KG1 (cell line): Measurements from ENCODE around the gene GPR61.
A peak's percentile ranks its signal among the peaks of the same experiment; 100 is the strongest.

Source experiments
- DNase-seq: peaks from one replicate; lab custom pipeline; 2025; lab: John Stamatoyannopoulos, UW

Gene GPR61

DNA sequence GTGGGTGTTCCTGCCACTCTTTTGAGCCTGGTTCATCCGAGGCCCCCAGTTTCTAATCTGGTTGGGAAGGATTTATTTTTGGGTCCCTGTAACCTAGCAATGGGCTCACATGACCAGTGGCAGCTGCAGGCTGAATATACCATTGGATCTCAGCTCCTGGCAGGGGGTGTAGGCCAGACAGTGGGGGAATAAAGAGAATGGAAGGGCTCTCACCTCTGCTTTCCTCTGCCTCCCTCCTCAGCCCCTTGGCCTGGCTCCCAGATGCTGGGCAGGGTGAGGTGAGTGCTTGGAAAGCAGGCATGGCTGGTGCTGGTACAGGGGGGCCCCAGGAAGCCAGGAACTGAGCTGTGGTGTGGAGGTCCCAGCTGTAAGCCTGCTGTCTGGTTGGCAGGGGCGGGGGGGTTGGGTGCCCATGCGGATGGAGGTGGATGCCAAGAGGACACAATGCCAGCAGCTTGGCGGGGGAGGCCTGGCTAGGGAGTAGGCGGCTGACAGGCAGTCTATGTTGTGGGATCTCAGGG lies 3.6 kb upstream of the GPR61 start:
- no peak for DNase-seq

DNA sequence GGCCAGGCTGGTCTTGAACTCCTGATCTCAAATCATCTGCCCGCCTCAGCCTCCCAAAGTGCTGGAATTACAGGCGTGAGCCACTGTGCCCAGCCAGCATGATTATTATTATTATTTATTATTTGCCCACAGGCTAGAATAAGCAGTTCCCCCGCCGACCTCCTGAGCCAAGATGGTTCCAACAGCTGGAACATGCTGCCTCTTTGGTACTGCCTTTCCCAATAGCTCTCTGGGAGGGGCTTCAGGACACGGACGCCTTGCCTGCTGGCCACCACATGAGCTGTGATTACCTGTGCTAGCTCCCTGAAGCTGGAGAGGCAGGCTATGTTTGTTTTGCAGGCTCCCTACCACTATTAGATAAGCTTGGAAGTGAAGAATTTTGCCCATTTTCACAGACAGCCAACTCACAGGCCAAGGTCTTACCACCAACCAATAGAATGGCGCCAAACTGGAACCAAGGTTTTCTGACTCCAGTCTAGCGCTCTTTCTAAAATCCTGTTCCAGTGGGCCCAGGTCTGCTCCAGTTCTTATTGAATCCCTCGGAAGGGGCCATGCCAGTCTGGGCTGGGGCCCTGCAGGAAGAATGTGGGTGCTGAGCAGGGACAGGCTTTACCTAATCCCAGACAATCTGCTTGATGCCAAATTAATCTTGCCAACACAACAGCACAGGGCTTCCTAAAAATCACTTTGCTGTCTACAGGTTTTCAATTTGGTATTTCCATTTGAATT lies 2.1 kb upstream of the GPR61 start:
- DNase-seq, result no peak

DNA sequence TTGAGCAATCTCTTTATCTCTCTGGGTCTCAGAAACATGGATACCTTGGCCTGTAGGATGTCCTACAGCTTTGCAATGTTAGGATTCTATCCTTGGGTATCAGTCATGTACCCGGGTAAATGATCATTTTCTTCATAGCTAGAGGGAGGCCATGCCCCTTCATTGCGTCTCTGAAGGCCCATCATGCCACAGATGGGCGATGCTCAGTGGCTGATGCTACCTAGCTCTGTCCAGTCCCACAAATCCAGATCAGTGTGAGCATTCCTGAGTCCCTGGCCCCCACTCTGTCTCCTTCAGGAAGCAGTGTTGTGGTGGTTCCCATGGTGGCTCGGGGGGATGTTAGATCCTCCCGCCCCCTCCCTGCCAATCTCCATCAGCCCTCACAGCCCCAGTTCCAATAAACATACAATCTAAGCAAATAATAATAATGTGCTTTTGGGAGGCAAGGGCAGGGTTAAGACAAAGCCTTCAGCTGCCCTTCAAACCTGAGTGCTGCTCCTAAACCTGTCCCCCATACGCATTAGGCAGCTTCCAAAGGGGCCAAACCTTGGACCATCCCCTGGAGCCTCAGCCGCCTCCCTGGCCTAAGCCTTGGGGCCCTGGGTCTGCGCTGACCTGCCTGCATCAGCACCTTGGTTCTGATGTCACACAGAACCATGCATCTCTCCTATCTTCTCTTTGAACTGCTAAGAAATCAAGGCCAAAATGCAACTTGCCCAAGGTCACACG lies 681 bp upstream of the GPR61 start:
- no peak for DNase-seq

DNA sequence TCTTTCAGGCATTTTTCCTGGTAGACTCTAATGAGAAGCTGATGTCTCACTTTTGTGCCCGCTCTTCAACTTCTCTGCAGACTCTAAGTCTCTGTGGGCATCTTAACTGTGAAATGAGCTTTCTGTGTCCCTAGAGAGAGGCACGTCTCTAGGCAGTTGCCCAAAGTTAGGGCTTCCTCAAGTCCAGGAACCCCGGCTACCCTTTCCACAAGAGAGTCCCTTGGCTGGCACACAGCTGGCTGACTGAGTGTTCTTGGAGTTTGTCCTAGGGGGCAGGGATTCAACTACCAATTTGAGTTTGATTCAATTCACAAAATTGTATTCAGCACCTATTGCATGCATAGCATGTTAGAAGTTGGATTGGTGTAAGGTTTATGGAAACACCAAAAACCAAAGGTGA lies 1.4 kb downstream of the GPR61 start:
- no peak for DNase-seq

DNA sequence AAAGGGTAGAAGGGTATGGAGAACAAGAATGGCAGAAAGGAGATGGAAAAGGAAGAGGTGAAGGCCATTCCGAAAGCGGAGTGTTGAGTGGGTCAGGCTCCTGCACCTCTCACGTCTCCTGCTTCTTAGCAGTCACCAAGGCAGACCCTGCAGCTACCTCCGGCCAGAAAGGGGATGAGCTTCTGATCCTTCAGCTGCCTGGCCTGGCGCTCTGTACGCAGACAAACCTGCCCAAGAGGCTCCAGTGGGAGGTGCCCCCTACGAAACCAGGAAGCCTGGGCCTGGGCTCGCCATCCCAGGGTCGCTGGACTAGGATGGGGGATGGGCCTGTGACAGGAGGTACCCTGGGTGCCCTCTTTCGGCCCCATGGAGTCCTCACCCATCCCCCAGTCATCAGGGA lies 3.0 kb downstream of the GPR61 start:
- DNase-seq, result no peak

DNA sequence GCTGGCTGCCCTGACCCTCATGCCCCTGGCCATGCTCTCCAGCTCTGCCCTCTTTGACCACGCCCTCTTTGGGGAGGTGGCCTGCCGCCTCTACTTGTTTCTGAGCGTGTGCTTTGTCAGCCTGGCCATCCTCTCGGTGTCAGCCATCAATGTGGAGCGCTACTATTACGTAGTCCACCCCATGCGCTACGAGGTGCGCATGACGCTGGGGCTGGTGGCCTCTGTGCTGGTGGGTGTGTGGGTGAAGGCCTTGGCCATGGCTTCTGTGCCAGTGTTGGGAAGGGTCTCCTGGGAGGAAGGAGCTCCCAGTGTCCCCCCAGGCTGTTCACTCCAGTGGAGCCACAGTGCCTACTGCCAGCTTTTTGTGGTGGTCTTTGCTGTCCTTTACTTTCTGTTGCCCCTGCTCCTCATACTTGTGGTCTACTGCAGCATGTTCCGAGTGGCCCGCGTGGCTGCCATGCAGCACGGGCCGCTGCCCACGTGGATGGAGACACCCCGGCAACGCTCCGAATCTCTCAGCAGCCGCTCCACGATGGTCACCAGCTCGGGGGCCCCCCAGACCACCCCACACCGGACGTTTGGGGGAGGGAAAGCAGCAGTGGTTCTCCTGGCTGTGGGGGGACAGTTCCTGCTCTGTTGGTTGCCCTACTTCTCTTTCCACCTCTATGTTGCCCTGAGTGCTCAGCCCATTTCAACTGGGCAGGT lies 3.8 kb downstream of the GPR61 start:
- no peak for DNase-seq

DNA sequence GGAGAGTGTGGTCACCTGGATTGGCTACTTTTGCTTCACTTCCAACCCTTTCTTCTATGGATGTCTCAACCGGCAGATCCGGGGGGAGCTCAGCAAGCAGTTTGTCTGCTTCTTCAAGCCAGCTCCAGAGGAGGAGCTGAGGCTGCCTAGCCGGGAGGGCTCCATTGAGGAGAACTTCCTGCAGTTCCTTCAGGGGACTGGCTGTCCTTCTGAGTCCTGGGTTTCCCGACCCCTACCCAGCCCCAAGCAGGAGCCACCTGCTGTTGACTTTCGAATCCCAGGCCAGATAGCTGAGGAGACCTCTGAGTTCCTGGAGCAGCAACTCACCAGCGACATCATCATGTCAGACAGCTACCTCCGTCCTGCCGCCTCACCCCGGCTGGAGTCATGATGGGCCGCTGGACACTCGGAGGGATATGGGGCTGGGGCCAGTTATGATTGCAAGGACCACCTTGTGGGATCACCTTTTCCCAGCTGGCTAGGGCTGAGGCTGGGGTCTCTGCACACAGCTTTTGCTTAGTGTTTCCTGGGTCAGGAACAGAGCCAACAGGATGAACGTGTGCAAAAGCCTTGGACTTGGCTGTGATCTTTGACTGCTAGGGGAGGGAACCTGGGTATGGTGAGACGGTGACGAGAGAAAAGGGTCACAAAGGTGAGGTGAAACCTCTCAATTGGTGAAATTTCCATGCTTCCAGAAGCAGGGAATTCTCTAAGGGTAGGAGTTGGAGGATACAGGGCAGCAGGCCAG lies 4.5 kb downstream of the GPR61 start:
- DNase-seq, result no peak

DNA sequence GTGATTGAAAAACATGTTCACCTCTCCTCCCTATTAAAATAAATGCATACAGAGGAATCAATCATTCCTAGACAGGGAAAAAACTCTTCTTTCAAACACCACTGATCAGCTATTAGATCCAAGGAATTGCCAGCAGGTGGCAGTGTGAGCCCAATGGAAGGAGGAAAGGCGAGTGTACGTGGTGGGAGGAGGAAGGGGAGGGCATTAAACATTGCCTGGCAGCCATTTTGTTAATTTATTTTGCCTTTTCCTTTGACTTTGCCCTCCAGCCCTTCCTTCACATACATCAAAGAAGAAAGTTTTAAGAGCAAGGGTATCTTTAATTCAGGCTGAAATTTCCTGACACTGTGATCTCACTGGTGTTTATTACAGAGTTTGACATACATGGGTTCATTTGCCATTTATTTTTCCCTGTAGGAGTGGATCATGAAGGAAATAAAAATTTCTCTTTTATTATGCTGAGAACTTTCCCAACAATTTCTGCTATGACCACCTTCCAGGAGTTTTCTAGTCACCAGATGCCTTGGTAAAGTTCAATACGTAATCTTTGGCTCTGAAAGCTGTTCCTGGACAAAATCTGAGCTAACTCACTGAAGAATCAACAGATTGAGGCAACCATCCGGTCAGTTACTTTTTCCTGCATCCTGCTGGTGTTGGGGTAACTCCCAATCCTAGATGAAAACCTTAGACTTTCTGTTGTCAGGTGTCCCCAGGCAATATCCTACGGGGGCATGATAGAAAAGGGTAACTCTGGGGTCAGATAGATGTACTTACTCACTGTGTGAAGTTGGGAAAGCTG lies 6.8 kb downstream of the GPR61 start:
- peak; percentile 75 for DNase-seq

DNA sequence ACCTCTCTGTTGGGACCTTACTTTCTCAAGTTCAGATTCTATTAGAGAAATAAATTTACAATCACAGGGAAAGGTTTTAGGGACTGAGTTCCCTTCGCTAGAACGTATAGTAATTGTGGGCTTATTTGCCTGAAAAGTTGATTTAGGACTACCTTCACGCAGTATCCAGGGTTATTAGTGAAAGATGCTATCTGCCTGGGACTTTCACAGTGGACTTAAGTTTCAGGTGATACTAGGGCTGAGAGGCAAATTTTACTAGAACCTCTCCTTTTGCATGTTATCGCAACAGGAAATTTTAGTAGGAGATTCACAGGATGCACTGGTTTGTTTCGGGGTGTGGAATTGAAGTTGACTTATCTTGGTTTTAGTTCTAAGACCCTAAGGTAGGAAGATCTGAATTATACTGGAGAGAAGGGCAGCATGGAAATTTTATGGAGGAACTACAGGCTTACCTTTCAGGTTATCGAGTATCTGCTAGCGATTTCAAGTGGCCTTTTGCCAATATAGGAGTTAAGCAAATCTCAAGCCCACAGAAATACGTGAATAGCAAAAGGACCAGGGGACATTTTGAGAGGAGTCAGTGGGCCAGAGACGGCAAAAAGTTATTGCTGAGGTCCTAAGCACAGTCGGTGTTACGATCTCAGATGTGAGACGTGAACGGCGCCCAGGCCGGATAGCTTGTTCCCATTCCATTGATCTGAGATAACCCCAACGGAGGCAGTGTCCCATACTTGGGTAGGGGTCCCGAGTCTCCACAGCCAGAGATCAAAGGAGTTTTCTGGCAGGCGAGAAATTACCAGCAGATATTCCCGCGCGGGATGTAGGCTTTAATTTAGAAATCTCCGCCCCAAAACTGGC lies 8.0 kb downstream of the GPR61 start:
- no peak for DNase-seq

DNA sequence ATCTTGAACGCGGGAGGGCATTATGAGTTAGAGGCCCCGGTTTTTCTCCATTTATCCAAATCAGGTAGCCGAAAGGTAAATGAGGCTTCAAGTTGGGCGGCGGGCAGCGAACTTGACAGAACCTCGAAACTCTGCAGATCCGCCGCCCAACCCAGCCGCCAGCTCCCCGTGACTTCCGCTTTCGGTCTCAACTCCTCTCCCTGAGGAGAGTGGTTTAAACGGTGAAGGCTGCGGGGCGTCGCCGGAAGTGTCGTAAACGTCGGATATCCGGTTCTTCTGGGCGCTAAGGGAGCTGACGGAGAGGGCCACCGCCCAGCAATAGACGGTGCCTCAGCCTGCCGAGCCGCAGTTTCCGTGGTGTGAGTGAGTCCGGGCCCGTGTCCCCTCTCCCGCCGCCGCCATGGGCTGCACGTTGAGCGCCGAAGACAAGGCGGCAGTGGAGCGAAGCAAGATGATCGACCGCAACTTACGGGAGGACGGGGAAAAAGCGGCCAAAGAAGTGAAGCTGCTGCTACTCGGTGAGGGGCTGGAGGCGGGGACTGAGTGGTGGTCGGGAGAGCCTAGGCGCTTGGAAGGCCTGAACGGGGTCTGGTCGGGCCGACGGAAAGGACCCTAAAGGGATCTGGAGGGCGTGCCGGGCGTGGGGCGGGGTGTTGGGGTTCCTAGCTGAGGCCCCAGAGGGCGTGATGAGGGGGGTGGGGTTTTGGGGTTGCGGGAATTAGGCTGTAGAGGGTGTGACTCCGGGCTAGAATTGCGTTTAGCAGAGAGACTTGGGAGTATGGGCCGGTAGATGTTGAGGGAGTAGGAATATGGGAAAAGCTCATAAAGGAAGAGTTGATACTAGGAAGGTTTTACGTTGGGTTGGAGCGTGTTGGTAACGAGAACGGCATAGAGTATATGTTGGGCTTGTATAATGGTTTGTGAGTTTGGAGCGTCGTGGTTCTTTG lies 8.9 kb downstream of the GPR61 start, which contains the start of gene GNAI3:
GNAI3 (plus strand) TSS at position 295 of the 947 bp plus-strand sequence; CDS start at position 401, 106 bp downstream.
- DNase-seq, result peak; percentile 95

DNA sequence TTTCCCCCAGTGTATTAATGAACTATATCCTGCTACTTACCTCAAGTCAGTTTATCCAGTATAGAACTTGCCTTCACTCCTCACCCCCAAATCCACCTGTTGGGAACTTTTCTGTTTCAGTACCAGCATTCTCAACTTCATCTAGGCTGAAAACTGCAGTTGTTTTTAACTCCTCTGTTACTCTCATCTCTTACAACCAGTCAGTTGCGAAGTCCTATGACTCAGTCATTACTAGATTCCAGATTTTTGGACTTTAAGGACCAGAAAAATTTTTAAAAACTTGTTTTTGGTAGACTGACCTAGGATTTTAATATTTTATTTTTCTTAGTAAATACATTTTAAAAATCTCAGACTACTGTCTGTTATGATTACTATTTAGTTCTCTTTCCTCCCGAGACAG lies 16.9 kb downstream of the GPR61 start:
- no peak for DNase-seq

DNA sequence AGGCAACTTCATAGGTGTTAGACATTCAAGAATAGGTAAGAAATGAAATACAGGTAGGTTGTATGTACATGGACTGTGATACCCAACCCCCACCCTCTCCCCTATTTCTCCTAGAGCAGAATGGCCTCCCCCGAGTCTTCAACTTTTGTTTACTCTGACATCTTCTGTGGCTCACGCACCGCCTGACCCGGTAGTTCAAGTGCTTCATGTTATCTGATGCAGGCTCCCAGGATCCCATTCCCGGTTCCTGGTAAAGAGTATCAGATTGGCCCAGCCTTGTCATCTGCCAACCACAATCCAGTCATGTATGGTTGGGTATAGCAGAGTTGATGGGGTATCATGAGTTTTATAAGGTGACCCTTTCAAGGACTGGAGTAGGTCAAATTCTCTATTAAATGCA lies 17.8 kb downstream of the GPR61 start:
- DNase-seq, result no peak

DNA sequence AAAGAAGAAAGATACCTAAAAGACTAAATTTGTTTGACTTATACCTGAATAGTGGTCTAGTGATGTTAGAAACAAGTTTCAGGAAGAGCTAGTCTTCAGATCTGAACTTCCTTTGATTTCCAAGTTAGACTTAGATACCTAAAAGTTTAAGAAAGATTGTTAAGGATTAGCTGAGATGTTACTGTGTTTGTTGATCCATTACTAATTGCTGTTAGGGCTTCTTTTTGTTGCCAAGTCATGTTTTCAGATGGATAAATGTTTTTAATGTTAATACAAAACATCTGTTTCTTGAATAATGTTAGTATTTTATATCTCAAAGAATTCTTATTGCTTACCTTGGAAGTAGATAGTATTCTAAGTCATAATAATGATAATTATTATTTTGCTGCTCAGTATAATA lies 20.3 kb downstream of the GPR61 start:
- DNase-seq, result no peak

DNA sequence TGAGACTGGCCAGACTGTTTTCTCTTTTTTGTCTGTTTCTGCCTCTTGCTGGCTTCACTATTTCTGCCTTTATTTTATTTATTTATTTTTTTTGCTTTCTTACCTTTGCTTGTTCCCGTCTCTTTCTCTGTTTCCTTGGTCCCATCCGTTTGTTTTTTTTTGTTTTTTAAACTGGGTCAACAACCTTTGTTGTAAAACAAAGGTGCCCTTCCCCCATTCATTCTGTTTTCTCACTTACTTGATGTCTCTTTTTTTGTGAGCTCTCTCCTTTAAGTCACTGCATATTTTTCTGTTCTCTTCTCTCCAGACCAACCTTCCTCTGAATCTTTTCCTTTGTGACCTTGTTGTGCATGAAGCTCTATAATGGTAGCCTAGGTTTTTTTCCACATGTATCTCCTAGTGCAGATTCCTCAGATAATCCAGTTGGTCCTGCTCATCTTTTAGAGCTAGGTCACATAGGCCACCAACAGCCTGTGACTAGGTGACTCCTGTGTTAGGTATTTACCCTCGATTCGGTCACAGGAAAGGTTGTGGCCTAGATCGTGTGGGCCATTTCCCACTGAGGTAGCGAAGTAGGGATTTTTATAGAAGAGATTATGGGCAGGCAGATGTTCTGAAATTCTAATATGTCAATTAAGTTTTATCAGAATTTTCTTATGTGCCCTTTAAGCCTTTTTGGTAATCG lies 24.7 kb downstream of the GPR61 start:
- no peak for DNase-seq

DNA sequence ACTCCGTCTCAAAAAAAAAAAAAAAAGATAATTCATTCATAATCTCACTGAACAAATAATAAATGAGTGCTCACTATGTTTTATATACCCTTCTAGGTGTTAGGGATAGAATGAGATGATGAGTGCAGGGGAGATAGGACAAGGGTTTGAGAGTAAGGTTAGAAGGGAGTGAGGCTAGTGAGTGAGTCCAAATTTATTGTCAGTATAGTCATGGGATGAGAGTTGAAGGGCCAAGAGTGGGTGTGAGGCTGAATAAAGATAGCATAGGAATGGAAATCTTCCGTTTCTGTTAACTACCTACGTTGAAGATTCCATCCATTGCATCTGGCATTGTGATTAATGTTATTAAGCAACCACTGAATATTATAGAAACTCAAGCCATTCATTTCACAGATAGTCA lies 25.6 kb downstream of the GPR61 start:
- DNase-seq, result no peak

DNA sequence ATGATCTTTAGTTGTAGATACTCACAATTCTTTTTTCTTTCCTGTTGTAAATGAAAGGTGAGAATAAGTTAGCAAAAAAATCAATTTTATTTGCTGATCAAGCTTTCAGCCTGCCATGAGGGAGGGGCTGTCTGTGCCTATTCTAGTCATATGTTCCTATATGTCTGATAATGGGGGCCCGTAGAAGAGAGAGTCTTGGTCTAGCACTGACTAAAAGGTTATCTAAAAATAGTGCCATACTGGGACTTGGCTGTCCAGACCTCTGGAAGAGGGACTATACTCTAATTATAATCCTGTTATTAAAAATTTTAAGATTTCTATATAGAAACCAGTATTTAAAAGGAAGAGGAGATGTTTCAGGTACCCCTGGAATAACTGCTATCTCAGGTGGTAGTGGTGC lies 27.3 kb downstream of the GPR61 start:
- DNase-seq, result no peak

DNA sequence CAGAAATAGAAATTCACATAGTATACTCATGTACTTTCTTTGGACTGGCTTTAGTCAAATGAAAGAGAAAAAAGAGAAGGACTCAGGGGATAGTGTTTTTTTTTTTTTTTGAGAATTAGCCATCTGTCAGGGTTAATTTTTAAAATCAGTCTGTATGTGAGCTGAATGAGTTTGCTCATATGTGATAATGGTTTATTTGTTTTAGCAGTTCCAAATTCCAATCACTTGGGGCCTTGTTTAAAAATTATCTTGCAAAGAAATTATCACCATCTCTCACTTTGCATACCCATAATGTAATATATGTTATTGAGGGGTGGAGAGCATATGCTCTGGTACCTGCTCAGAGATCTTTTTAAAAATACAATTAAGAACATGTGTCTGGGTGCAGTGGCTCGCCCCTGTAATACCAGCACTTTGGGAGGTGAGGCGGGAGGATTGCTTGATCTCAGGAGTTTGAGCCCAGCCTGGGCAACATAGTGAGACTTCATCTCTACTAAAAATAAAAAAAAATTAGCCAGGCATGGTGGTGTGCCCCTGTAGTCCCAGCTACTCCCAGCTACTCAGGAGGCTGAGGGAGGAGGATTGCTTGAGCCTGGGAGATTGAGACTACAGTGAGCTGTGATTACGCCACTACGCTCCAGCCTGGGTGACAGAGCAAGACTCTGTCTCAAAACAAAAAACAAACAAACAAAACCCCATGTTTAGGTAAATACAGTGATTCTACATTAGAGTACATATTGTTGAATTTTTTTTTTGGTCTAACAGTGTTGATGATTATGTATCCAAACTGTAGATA lies 28.4 kb downstream of the GPR61 start:
- DNase-seq, result no peak

DNA sequence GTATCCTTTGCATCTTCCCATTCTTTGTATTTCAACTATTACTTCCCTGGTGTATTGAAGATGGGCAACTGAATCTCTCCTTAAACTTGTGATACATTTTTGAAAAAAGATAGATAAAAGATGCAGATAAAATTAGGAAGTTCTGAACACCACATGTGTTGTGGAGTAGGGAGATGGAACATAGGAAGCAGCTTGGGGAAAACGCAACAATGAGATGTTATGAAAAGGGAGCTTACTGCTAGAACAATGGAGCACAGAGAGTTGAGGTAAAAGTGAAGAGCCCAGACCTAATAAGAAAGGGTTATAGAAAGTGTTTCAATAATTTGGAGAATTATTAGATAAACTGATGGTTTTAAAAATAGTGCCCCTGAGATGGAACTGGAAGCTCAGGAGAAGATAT lies 29.7 kb downstream of the GPR61 start:
- DNase-seq, result no peak
